Measurements from ENCODE around the gene INSR.

DNA sequence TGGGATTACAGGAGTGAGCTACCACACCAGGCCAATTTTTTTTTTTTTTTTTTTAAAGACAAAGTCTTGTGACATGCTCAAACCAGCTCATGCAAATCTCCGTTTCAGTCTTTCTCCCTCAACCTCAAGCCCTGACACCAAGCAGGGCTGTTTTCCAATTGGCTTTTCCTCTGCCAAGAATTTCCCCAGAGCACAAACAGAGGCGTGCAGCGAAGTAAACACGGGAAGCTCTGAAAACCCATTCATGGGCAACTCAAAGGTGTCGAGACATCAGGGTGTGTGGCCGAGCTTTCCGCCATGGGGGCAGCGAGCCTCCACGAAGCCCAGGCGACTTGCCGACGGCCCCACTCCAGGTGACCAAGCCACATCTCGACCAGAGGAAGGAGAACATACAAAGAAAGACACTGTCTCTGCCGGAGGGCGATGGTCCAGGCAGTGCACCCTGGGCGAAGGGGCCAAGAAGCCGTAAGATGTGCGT is 70.0 kb downstream of the INSR start:
- TF ChIP-seq, protein P1, sequence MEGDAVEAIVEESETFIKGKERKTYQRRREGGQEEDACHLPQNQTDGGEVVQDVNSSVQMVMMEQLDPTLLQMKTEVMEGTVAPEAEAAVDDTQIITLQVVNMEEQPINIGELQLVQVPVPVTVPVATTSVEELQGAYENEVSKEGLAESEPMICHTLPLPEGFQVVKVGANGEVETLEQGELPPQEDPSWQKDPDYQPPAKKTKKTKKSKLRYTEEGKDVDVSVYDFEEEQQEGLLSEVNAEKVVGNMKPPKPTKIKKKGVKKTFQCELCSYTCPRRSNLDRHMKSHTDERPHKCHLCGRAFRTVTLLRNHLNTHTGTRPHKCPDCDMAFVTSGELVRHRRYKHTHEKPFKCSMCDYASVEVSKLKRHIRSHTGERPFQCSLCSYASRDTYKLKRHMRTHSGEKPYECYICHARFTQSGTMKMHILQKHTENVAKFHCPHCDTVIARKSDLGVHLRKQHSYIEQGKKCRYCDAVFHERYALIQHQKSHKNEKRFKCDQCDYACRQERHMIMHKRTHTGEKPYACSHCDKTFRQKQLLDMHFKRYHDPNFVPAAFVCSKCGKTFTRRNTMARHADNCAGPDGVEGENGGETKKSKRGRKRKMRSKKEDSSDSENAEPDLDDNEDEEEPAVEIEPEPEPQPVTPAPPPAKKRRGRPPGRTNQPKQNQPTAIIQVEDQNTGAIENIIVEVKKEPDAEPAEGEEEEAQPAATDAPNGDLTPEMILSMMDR (IDR thresholded peaks at IDR 0.05; ENCODE audit: borderline replicate concordance, extremely low read depth, low read length, poor library complexity, severe bottlenecking): no peak
- no peak for TF ChIP-seq EZH2 (IDR thresholded peaks at IDR 0.05; ENCODE audit: borderline replicate concordance, low read depth, low read length, severe bottlenecking)

Measured in DND-41 (cell line).